IMR-90 (cell line): ENCODE measurements around the gene ARID3C. TPM values are rescaled to one million over a fixed set of nuclear protein-coding genes. Genes with fewer than 3 reads are reported as not detected.

Source experiments
- ATAC-seq: fragments of 200-7000 bp; cut with Tn5 transposase; 2 replicates; pipeline ENCODE4 v1.9.1; 2020; ENCODE audit warnings: low read depth, mild to moderate bottlenecking, moderate library complexity
- BruUV-seq: library from RNA; stranded (reverse); fragments of 400-500 nt; replicated peaks from 2 replicates; lab custom pipeline; 2021; lab: Mats Ljungman, UMichigan
- CTCF ChIA-PET: fragments of 300-600 bp; formaldehyde crosslinking; extraction: SDS; loops from one replicate; lab custom pipeline; 2021; ENCODE audit warnings: antibody characterized with exemption; lab: Yijun Ruan, JAX
- POLR2A ChIA-PET: fragments of 300-600 bp; sonication (Branson Sonifier 250); formaldehyde crosslinking; loops from one replicate; lab custom pipeline; 2022; ENCODE audit warnings: antibody characterized with exemption; ENCODE audit not compliant: unreplicated experiment; lab: Charles Lee
- DNase-seq: peaks from one replicate; pipeline ENCODE4 v3.0.0; 2013
- H2AFZ ChIP-seq: replicated peaks from 2 replicates; pipeline ENCODE3; 2013; ENCODE audit warnings: low read length, mild to moderate bottlenecking; ENCODE audit not compliant: poor library complexity
- H2AK5ac ChIP-seq: 2 replicates; pipeline ENCODE4 v1.6.1; 2013; ENCODE audit warnings: low read depth, low read length, inconsistent platforms
- H2AK9ac ChIP-seq: replicated peaks from 2 replicates; pipeline ENCODE3; 2013; ENCODE audit warnings: mild to moderate bottlenecking, low read depth, low read length, moderate library complexity; ENCODE audit not compliant: poor library complexity
- H2BK120ac ChIP-seq: 2 replicates; pipeline ENCODE4 v1.6.1; 2013; ENCODE audit warnings: low read depth, low read length, inconsistent platforms
- H2BK15ac ChIP-seq: 3 replicates; pipeline ENCODE4 v1.6.1; 2013; ENCODE audit warnings: low read depth, low read length, inconsistent platforms
- H2BK20ac ChIP-seq: 2 replicates; pipeline ENCODE4 v1.6.1; 2013; ENCODE audit warnings: low read depth, mild to moderate bottlenecking, inconsistent platforms, low read length, moderate library complexity
- H2BK5ac ChIP-seq: 2 replicates; pipeline ENCODE4 v1.6.1; 2013; ENCODE audit warnings: mild to moderate bottlenecking, low read depth, low read length, inconsistent platforms; ENCODE audit not compliant: poor library complexity, severe bottlenecking
- H3K14ac ChIP-seq: replicated peaks from 2 replicates; pipeline ENCODE4 v1.6.1; 2013; ENCODE audit warnings: low read depth, low read length, inconsistent platforms
- H3K18ac ChIP-seq: 2 replicates; pipeline ENCODE4 v1.6.1; 2013; ENCODE audit warnings: low read depth, low read length, control low read depth
- H3K23ac ChIP-seq: 2 replicates; pipeline ENCODE4 v1.6.1; 2013; ENCODE audit warnings: low read depth, low read length, inconsistent platforms
- H3K27ac ChIP-seq: 2 replicates; pipeline ENCODE4 v1.5.1; 2013; ENCODE audit warnings: mild to moderate bottlenecking, control low read depth, low read length; ENCODE audit not compliant: insufficient read depth
- H3K27me3 ChIP-seq: 2 replicates; pipeline ENCODE4 v1.6.1; 2013; ENCODE audit warnings: low read length; ENCODE audit not compliant: control insufficient read depth, insufficient read depth
- H3K36me3 ChIP-seq: 2 replicates; pipeline ENCODE4 v1.6.1; 2013; ENCODE audit warnings: low read length, mixed read lengths; ENCODE audit not compliant: control insufficient read depth, insufficient read depth
- H3K4ac ChIP-seq: 2 replicates; pipeline ENCODE4 v1.6.1; 2013; ENCODE audit warnings: low read depth, low read length, inconsistent platforms
- H3K4me1 ChIP-seq: 2 replicates; pipeline ENCODE4 v1.6.1; 2013; ENCODE audit warnings: low read length, mixed read lengths; ENCODE audit not compliant: control insufficient read depth, insufficient read depth
- H3K4me2 ChIP-seq: 2 replicates; pipeline ENCODE4 v1.6.1; 2013; ENCODE audit warnings: low read depth, mild to moderate bottlenecking, control low read depth, low read length, moderate library complexity
- H3K4me3 ChIP-seq: 2 replicates; pipeline ENCODE4 v1.5.1; 2013; ENCODE audit warnings: low read depth, mild to moderate bottlenecking, control low read depth, low read length, moderate library complexity; ENCODE audit not compliant: insufficient read depth
- H3K56ac ChIP-seq: 2 replicates; pipeline ENCODE4 v1.6.1; 2013; ENCODE audit warnings: low read length, inconsistent platforms; ENCODE audit not compliant: insufficient read depth; ENCODE audit errors: extremely low read depth
- H3K79me1 ChIP-seq, 2 experiments: 2 replicates each; pipeline ENCODE4 v1.6.1; 2013; ENCODE audit warnings: low read length in 2 of 2, inconsistent platforms in 1 of 2, low read depth in 1 of 2
- H3K9ac ChIP-seq: 2 replicates; pipeline ENCODE4 v1.6.1; 2013; ENCODE audit warnings: low read depth, low read length, control low read depth
- H3K9me1 ChIP-seq: 2 replicates; pipeline ENCODE4 v1.6.1; 2013; ENCODE audit warnings: low read length, inconsistent platforms; ENCODE audit not compliant: insufficient read depth
- H3K9me3 ChIP-seq: 2 replicates; pipeline ENCODE4 v1.6.1; 2013; ENCODE audit warnings: low read length; ENCODE audit not compliant: control insufficient read depth, insufficient read depth
- H4K20me1 ChIP-seq: 2 replicates; pipeline ENCODE4 v1.6.1; 2013; ENCODE audit warnings: low read length, inconsistent platforms; ENCODE audit not compliant: insufficient read depth
- H4K5ac ChIP-seq: 2 replicates; pipeline ENCODE4 v1.6.1; 2013; ENCODE audit warnings: mild to moderate bottlenecking, low read depth, low read length, control low read depth
- H4K8ac ChIP-seq, 2 experiments: 2 replicates each; pipeline ENCODE4 v1.6.1; 2013; ENCODE audit warnings: low read depth in 2 of 2, low read length in 2 of 2, control low read depth in 1 of 2, inconsistent platforms in 1 of 2
- H4K91ac ChIP-seq: 2 replicates; pipeline ENCODE4 v1.6.1; 2013; ENCODE audit warnings: low read depth, low read length, inconsistent platforms; ENCODE audit not compliant: insufficient read depth
- BHLHE40 ChIP-seq: fragments of 150-350 bp; IDR thresholded peaks from 2 replicates; pipeline ENCODE4 v1.6.1; 2016; ENCODE audit warnings: mild to moderate bottlenecking, low read depth, low read length
- CEBPB ChIP-seq: IDR thresholded peaks from 2 replicates; pipeline ENCODE4 v1.6.1; 2012; ENCODE audit warnings: low read depth, low read length, improper control_type of control experiment
- CHD1 ChIP-seq: IDR thresholded peaks from 2 replicates; pipeline ENCODE4 v1.6.1; 2012; ENCODE audit warnings: low read depth, low read length, improper control_type of control experiment
- CTCF ChIP-seq: conservative IDR thresholded peaks from 2 replicates; pipeline ENCODE4 v1.5.1; 2012; ENCODE audit warnings: mild to moderate bottlenecking, low read depth, low read length, improper control_type of control experiment
- MAFK ChIP-seq: IDR thresholded peaks from 2 replicates; pipeline ENCODE4 v1.6.1; 2012; ENCODE audit warnings: low read depth, low read length, improper control_type of control experiment
- MXI1 ChIP-seq: IDR thresholded peaks from 2 replicates; pipeline ENCODE4 v1.6.1; 2012; ENCODE audit warnings: low read depth, mild to moderate bottlenecking, low read length, moderate library complexity, borderline replicate concordance
- NFE2L2 ChIP-seq: fragments of 150-350 bp; IDR thresholded peaks from 2 replicates; pipeline ENCODE4 v1.6.1; 2016; ENCODE audit warnings: low read depth, mild to moderate bottlenecking, low read length
- POLR2A ChIP-seq: IDR thresholded peaks from 2 replicates; pipeline ENCODE4 v1.6.1; 2012; ENCODE audit warnings: mild to moderate bottlenecking, low read depth, low read length
- WGBS, 2 experiments: methylation state at CpG; one replicate each; pipeline versions ENCODE4 v1.1.5 to v1.1.7; 2013; ENCODE audit warnings: missing lambda C conversion rate in 2 of 2; ENCODE audit not compliant: insufficient read length in 1 of 2; ENCODE audit errors: extremely low coverage in 2 of 2; 5-methylcytosine and 5-hydroxymethylcytosine counted together
- dilution Hi-C: fragments of 300-500 bp; cut with HindIII; formaldehyde crosslinking; loops from one replicate; pipeline ENCODE4 v1.14.3; 2018; ENCODE audit warnings: low sequenced_read_pairs; ENCODE audit not compliant: unreplicated experiment
- in situ Hi-C: fragments of 300-500 bp; cut with MboI; formaldehyde crosslinking; loops from 3 replicates; pipeline ENCODE4 v1.14.3; 2019; ENCODE audit warnings: low sequenced_read_pairs, inconsistent platforms, mixed read lengths
- intact Hi-C: fragments of 100-400 bp; cut with micrococcal nuclease; formaldehyde crosslinking; loops from 2 replicates; pipeline ENCODE4 v1.10.0; 2022
- polyA plus RNA-seq, 3 experiments: library from polyadenylated mRNA; depleted of rRNA; stranded (reverse); fragments of >200 nt; gene quantifications; 2 replicates each; pipeline ENCODE4 v1.2.3, GENCODE V29; 2012; ENCODE audit warnings: low replicate concordance in 1 of 3
- total RNA-seq: library from RNA; depleted of rRNA; stranded (reverse); fragments of >200 nt; gene quantifications from 2 replicates; pipeline ENCODE4 v1.2.3, GENCODE V29; 2012
- TF ChIP-seq, protein P1 (sequence below): fragments of 150-350 bp; IDR thresholded peaks from 2 replicates; pipeline ENCODE4 v1.6.1; 2016; ENCODE audit warnings: low read depth, mild to moderate bottlenecking, low read length, moderate library complexity, borderline replicate concordance
- TF ChIP-seq, protein P2 (sequence below): fragments of 150-350 bp; IDR thresholded peaks from 2 replicates; pipeline ENCODE4 v1.6.1; 2017; ENCODE audit warnings: mild to moderate bottlenecking, antibody characterized with exemption, low read length, low read depth

Gene ARID3C
- total and polyA plus RNA-seq, 2 of the 4 experiments (the other 2 are of a cell fraction) = 0.07 TPM; not detected in 1

DNA sequence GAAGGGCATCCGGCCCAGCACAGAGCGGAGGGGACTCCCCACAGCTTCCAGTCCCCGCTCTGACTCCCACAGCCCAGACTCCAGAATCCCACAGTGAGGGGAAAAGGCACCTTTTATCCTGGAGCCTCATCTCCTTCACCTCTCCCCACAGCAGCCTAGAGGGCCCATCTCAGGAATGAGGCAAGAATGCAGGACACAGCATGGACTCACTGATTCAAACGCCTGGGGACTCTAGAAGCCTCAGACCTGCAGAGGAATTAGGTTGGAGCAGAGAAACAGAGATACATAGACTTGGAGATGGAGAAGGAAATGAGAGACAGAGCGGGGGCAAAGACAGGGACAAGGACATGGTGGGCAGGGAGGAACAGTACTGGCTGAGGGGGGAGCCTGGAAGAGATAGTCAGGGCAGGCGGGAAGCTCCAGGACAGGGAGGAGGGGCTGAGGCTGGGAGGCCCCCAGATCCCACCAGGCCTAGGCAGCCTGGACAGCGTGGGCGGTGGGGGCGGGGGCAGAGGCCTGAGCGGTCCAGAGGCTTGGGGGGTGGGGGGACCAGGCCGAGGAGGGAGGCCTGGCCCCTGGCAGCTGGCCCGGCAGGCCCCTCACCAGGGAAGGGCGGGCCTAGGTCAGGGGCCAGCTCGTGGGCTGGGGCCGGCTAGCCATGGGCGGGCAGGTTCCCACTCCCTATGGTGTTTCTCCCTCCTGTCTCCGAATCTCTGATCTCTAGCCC lies 55.1 kb downstream of the ARID3C start:
- Histone ChIP-seq H3K4me3 (no peak overlapping the region), H3K23ac (no peak overlapping the region), H3K4me1 (no peaks in the 10 kb centered on the region), H2AFZ (no peak overlapping the region), H2AK5ac (no peak overlapping the region), H3K9ac (no peak overlapping the region), H4K5ac (no peak overlapping the region), H3K27me3 (peaks cover 87% of the 10 kb centered on the region), H2BK15ac (no peak overlapping the region), H3K4ac (no peak overlapping the region), H3K9me1 (0 out of 2 replicates have a peak, but pooled peaks cover 3% of the 10 kb centered on the region), H4K91ac (no peak overlapping the region), H3K56ac (no peak overlapping the region), H3K18ac (no peak overlapping the region), H4K20me1 (no peaks in the 10 kb centered on the region), H2BK120ac (no peak overlapping the region), H3K36me3 (no peaks in the 10 kb centered on the region), H2BK5ac (no peak overlapping the region), H3K9me3 (no peaks in the 10 kb centered on the region), H3K27ac (no peak overlapping the region), H2BK20ac (no peak overlapping the region), H3K4me2 (no peak overlapping the region), H4K8ac (no peak overlapping the region), H3K79me1 (no peaks in the 10 kb centered on the region), H3K14ac (no peak overlapping the region), H2AK9ac (no peak overlapping the region)
- ChIA-PET POLR2A (no interaction called here), CTCF (no interaction called here)
- dilution Hi-C loops = no loop called here
- BruUV-seq = no TSS peak
- ATAC-seq (no peak), DNase-seq (no peak)
- in situ Hi-C loops = no loop called here
- intact Hi-C loops = no loop called here
- 29% methylated on average over 4 of the region's 17 CpGs; no CpG with 5 or more reads in 1 of the 2 experiments for WGBS, 2 experiments
- TF ChIP-seq MAFK (no peak), CHD1 (no peak), CTCF (no peak), MXI1 (no peak), NFE2L2 (no peak), POLR2A (no peak), CEBPB (no peak), BHLHE40 (no peak)
- TF ChIP-seq, protein P1, sequence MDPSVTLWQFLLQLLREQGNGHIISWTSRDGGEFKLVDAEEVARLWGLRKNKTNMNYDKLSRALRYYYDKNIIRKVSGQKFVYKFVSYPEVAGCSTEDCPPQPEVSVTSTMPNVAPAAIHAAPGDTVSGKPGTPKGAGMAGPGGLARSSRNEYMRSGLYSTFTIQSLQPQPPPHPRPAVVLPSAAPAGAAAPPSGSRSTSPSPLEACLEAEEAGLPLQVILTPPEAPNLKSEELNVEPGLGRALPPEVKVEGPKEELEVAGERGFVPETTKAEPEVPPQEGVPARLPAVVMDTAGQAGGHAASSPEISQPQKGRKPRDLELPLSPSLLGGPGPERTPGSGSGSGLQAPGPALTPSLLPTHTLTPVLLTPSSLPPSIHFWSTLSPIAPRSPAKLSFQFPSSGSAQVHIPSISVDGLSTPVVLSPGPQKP = no peak
- TF ChIP-seq, protein P2, sequence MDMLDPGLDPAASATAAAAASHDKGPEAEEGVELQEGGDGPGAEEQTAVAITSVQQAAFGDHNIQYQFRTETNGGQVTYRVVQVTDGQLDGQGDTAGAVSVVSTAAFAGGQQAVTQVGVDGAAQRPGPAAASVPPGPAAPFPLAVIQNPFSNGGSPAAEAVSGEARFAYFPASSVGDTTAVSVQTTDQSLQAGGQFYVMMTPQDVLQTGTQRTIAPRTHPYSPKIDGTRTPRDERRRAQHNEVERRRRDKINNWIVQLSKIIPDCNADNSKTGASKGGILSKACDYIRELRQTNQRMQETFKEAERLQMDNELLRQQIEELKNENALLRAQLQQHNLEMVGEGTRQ = no peak
